Fibroblast of mammary gland (primary cell): ENCODE data around the gene SPATS2L.
A peak's percentile ranks its signal among the peaks of the same experiment; 100 is the strongest.

Experiments used
- DNase-seq: peaks from one replicate; pipeline ENCODE4 v3.0.0-alpha.2; 2010; ENCODE audit warnings: low read depth
- H3K4me3 ChIP-seq: 2 replicates; pipeline ENCODE4 v1.5.1; 2011; ENCODE audit warnings: low read depth, mild to moderate bottlenecking, low read length, moderate library complexity; ENCODE audit not compliant: control insufficient read depth
- CTCF ChIP-seq: conservative IDR thresholded peaks from 2 replicates; pipeline ENCODE4 v1.5.1; 2011; ENCODE audit warnings: low read depth, low read length, inconsistent platforms; ENCODE audit not compliant: control insufficient read depth, insufficient read depth

Gene SPATS2L

GRCh38 chr2:200376513-200377354, 70.2 kb downstream of the SPATS2L start:
- no peak for TF ChIP-seq CTCF
- DNase-seq, result no peak
- H3K4me3 ChIP-seq, result no peak overlapping the region

- DNase-seq, result no peak
- no peak overlapping the region for H3K4me3 ChIP-seq
- TF ChIP-seq CTCF, result no peak
Observed at GRCh38 chr2:200377355-200378336, 71.2 kb downstream of the SPATS2L start.

GRCh38 chr2:200378652-200379290, 72.3 kb downstream of the SPATS2L start:
- TF ChIP-seq CTCF, result no peak
- no peak overlapping the region for H3K4me3 ChIP-seq
- peak; percentile 65 for DNase-seq

- no peak overlapping the region for H3K4me3 ChIP-seq
- TF ChIP-seq CTCF, result no peak
Observed at GRCh38 chr2:200379481-200380090, 73.1 kb downstream of the SPATS2L start.

DNA sequence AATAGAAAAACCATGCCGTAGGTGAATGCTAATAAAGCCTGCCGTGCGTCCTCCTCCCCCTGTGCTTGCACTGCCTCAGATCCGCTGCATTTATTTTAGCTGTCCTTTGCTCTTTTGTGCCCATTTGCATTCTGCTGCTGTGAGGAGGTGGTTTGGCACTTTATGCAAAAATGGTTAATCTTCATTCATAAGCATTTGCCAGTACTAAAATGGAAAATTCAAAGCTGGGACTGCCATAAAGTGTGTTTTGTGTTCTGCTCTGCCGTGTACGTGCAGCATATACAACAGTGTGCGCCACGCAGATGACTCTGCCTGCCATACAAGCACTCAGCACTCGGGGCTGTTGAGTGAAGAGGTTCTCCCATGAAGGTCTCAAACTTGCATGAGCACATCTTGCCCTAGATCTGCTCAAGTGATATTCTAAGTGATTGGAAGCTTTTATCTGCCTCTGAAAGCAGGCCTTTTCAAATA, 73.6 kb downstream of the SPATS2L start:
- TF ChIP-seq CTCF, result no peak
- no peak overlapping the region for H3K4me3 ChIP-seq
- DNase-seq, result no peak

More at GRCh38 chr2:200379481-200380090, 73.1 kb downstream of the SPATS2L start:
- no peak for DNase-seq
